Neural progenitor cell (in vitro differentiated cells): ENCODE results near the gene DNAI7. TPM values are rescaled to one million over a fixed set of nuclear protein-coding genes. Genes with fewer than 3 reads are reported as not detected.

ENCODE experiments used
- DNase-seq: peaks from one replicate; pipeline ENCODE4 v3.0.0-alpha.2; 2016; ENCODE audit warnings: low spot score
- H2AFZ ChIP-seq: fragments of 200-600 bp; sonication (generic); replicated peaks from 2 replicates; pipeline ENCODE4 v1.6.1; 2016; ENCODE audit warnings: antibody characterized with exemption
- H3F3A ChIP-seq: fragments of 200-600 bp; sonication (generic); 2 replicates; pipeline ENCODE4 v1.6.1; 2016; ENCODE audit warnings: antibody characterized with exemption, low read depth
- H3K27ac ChIP-seq: fragments of 200-600 bp; sonication (generic); 2 replicates; pipeline ENCODE4 v1.5.1; 2016; ENCODE audit warnings: mild to moderate bottlenecking
- H3K27me3 ChIP-seq: fragments of 200-600 bp; sonication (generic); 2 replicates; pipeline ENCODE4 v1.6.1; 2016; ENCODE audit warnings: mild to moderate bottlenecking, moderate library complexity
- H3K36me3 ChIP-seq: fragments of 200-600 bp; sonication (generic); 2 replicates; pipeline ENCODE4 v1.5.1; 2016
- H3K4me1 ChIP-seq: fragments of 200-600 bp; sonication (generic); 2 replicates; pipeline ENCODE4 v1.6.1; 2016; ENCODE audit warnings: mixed run types
- H3K4me2 ChIP-seq: fragments of 200-600 bp; sonication (generic); 2 replicates; pipeline ENCODE4 v1.6.1; 2016
- H3K4me3 ChIP-seq: fragments of 200-600 bp; sonication (generic); 2 replicates; pipeline ENCODE4 v1.5.1; 2016
- H3K79me2 ChIP-seq: fragments of 200-600 bp; sonication (generic); 2 replicates; pipeline ENCODE4 v1.6.1; 2016; ENCODE audit warnings: low read depth
- H3K9ac ChIP-seq: fragments of 200-600 bp; sonication (generic); 2 replicates; pipeline ENCODE4 v1.6.1; 2016
- H3K9me3 ChIP-seq: fragments of 200-600 bp; sonication (generic); 2 replicates; pipeline ENCODE4 v1.5.1; 2016; ENCODE audit warnings: low read depth
- H4K20me1 ChIP-seq: fragments of 200-600 bp; sonication (generic); 2 replicates; pipeline ENCODE4 v1.6.1; 2016; ENCODE audit warnings: low read depth
- H3K27ac Mint-ChIP-seq: 3 replicates; pipeline ENCODE4 v1.8.0; 2021; ENCODE audit warnings: mixed read lengths
- H3K27me3 Mint-ChIP-seq: 2 replicates; pipeline ENCODE4 v1.8.0; 2022; ENCODE audit warnings: low read depth, mild to moderate bottlenecking, inconsistent platforms, moderate library complexity, mixed read lengths; ENCODE audit not compliant: insufficient read depth
- H3K36me3 Mint-ChIP-seq: 3 replicates; pipeline ENCODE4 v1.8.0; 2021; ENCODE audit warnings: mixed read lengths
- H3K4me1 Mint-ChIP-seq: 3 replicates; pipeline ENCODE4 v1.8.0; 2021; ENCODE audit warnings: mixed read lengths
- H3K4me3 Mint-ChIP-seq: 3 replicates; pipeline ENCODE4 v1.8.0; 2021; ENCODE audit warnings: mild to moderate bottlenecking, moderate library complexity, mixed read lengths
- H3K9me3 Mint-ChIP-seq: 3 replicates; pipeline ENCODE4 v1.8.0; 2020; ENCODE audit warnings: mixed read lengths
- CTCF ChIP-seq: fragments of 200-600 bp; sonication (generic); IDR thresholded peaks from 2 replicates; pipeline ENCODE4 v1.5.1; 2017; ENCODE audit warnings: antibody characterized with exemption, mild to moderate bottlenecking
- EZH2 ChIP-seq: fragments of 200-600 bp; sonication (generic); IDR thresholded peaks from 2 replicates; pipeline ENCODE4 v1.6.1; 2017; ENCODE audit warnings: antibody characterized with exemption, mild to moderate bottlenecking, moderate library complexity
- EZH2phosphoT487 ChIP-seq: fragments of 200-600 bp; sonication (generic); IDR thresholded peaks from 2 replicates; pipeline ENCODE4 v1.6.1; 2017; ENCODE audit warnings: antibody characterized with exemption
- total RNA-seq: library from RNA; depleted of rRNA; stranded (reverse); fragments of >200 nt; gene quantifications from 2 replicates; pipeline ENCODE4 v1.2.3, GENCODE V29; 2015; ENCODE audit warnings: low replicate concordance

Gene DNAI7
- total RNA-seq, 1 donor from 2014 or later = 1.1 TPM

GRCh38 chr12:25207411-25207810 lies 12.5 kb upstream of the DNAI7 start:
- Histone ChIP-seq H3K4me2 (no peak overlapping the region), H3K36me3 (peaks cover 35% of the 10 kb centered on the region), H3K4me1 (no peaks in the 10 kb centered on the region), H4K20me1 (peaks cover 4% of the 10 kb centered on the region), H2AFZ (no peak overlapping the region), H3K9ac (no peak overlapping the region), H3K27ac (no peak overlapping the region), H3K4me3 (no peak overlapping the region), H3K27me3 (no peaks in the 10 kb centered on the region), H3K79me2 (no peaks in the 10 kb centered on the region), H3K9me3 (no peaks in the 10 kb centered on the region), H3F3A (peaks cover 19% of the 10 kb centered on the region)
- Mint-ChIP-seq H3K9me3 (no peaks in the 10 kb centered on the region), H3K36me3 (peaks cover 4% of the 10 kb centered on the region), H3K27me3 (peaks cover 2% of the 10 kb centered on the region), H3K4me3 (no peak overlapping the region), H3K27ac (no peak overlapping the region), H3K4me1 (no peaks in the 10 kb centered on the region)
- DNase-seq = no peak
- no peak for TF ChIP-seq EZH2
- TF ChIP-seq EZH2phosphoT487 = no peak
- TF ChIP-seq CTCF = no peak

- H3K27ac Mint-ChIP-seq = no peak overlapping the region
- H3K9me3 ChIP-seq = no peaks in the 10 kb centered on the region
- H3K4me1 ChIP-seq = no peaks in the 10 kb centered on the region
- no peak overlapping the region for H3K4me2 ChIP-seq
- no peak for DNase-seq
- no peaks in the 10 kb centered on the region for H3K27me3 ChIP-seq
- H4K20me1 ChIP-seq = no peaks in the 10 kb centered on the region
- peaks cover 5% of the 10 kb centered on the region for H3K36me3 Mint-ChIP-seq
- H3K9ac ChIP-seq = no peak overlapping the region
- TF ChIP-seq EZH2 (no peak), CTCF (no peak), EZH2phosphoT487 (no peak)
- H3K4me3 Mint-ChIP-seq = no peak overlapping the region
- H3K4me3 ChIP-seq = no peak overlapping the region
- H3K36me3 ChIP-seq = peaks cover 18% of the 10 kb centered on the region
- peaks cover 6% of the 10 kb centered on the region for H3K27me3 Mint-ChIP-seq
- no peaks in the 10 kb centered on the region for H3K79me2 ChIP-seq
- H3K9me3 Mint-ChIP-seq = no peaks in the 10 kb centered on the region
- peaks cover 3% of the 10 kb centered on the region for H3F3A ChIP-seq
- no peak overlapping the region for H2AFZ ChIP-seq
- no peak overlapping the region for H3K27ac ChIP-seq
- H3K4me1 Mint-ChIP-seq = no peaks in the 10 kb centered on the region
Measured at GRCh38 chr12:25202137-25202536, 7.2 kb upstream of the DNAI7 start.

- H3K9me3 ChIP-seq = no peaks in the 10 kb centered on the region
- no peak overlapping the region for H3K9ac ChIP-seq
- no peak overlapping the region for H3K4me2 ChIP-seq
Measured at GRCh38 chr12:25200703-25201102, 5.7 kb upstream of the DNAI7 start.

More at GRCh38 chr12:25200703-25201102, 5.7 kb upstream of the DNAI7 start:
- Histone ChIP-seq H3F3A (peaks cover 8% of the 10 kb centered on the region), H3K79me2 (peaks cover 14% of the 10 kb centered on the region), H3K36me3 (peaks cover 7% of the 10 kb centered on the region), H3K27me3 (no peaks in the 10 kb centered on the region), H4K20me1 (no peaks in the 10 kb centered on the region), H3K4me1 (peaks cover 5% of the 10 kb centered on the region), H2AFZ (no peak overlapping the region), H3K27ac (no peak overlapping the region), H3K4me3 (no peak overlapping the region)
- peaks cover 10% of the 10 kb centered on the region for H3K4me1 Mint-ChIP-seq
- peaks cover 5% of the 10 kb centered on the region for H3K36me3 Mint-ChIP-seq
- no peak overlapping the region for H3K4me3 Mint-ChIP-seq
- H3K27ac Mint-ChIP-seq = no peak overlapping the region
- no peaks in the 10 kb centered on the region for H3K9me3 Mint-ChIP-seq
- TF ChIP-seq EZH2phosphoT487 (no peak), EZH2 (no peak), CTCF (no peak)
- H3K27me3 Mint-ChIP-seq = peaks cover 6% of the 10 kb centered on the region
- DNase-seq = no peak
